Chondrocyte (in vitro differentiated cells): ENCODE measurements around the gene GARIN5A. TPM values are rescaled to one million over a fixed set of nuclear protein-coding genes. Genes with fewer than 3 reads are reported as not detected.
A peak's percentile ranks its signal among the peaks of the same experiment; 100 is the strongest.

Source experiments
- DNase-seq: peaks from one replicate; pipeline ENCODE4 v3.0.0; 2021; ENCODE audit warnings: mixed read lengths, low spot score
- H3K27ac Mint-ChIP-seq: one replicate; pipeline ENCODE4 v1.8.0; 2021; ENCODE audit warnings: mild to moderate bottlenecking, moderate library complexity, mixed read lengths; ENCODE audit not compliant: unreplicated experiment
- H3K27me3 Mint-ChIP-seq: 2 replicates; pipeline ENCODE4 v1.8.0; 2021; ENCODE audit warnings: low read depth, mixed read lengths
- H3K36me3 Mint-ChIP-seq: 2 replicates; pipeline ENCODE4 v1.8.0; 2021; ENCODE audit warnings: low read depth, mixed read lengths
- H3K4me1 Mint-ChIP-seq: 2 replicates; pipeline ENCODE4 v1.8.0; 2021; ENCODE audit warnings: low read depth, mild to moderate bottlenecking, mixed read lengths
- H3K4me3 Mint-ChIP-seq: one replicate; pipeline ENCODE4 v1.8.0; 2021; ENCODE audit warnings: mild to moderate bottlenecking, moderate library complexity, mixed read lengths; ENCODE audit not compliant: unreplicated experiment
- H3K9me3 Mint-ChIP-seq: 2 replicates; pipeline ENCODE4 v1.8.0; 2021; ENCODE audit warnings: low read depth, mixed read lengths
- CTCF ChIP-seq: fragments of 200-600 bp; sonication (generic); IDR thresholded peaks from 2 replicates; pipeline ENCODE4 v1.5.0; 2021; ENCODE audit warnings: antibody characterized with exemption, mild to moderate bottlenecking, moderate library complexity
- total RNA-seq: library from RNA; stranded (reverse); gene quantifications from 3 replicates; pipeline ENCODE4 v1.2.1, GENCODE V29; 2021

GARIN5A gene
- total RNA-seq, 1 donor from 2014 or later = 1.9 TPM

GRCh38 chr19:50507376-50507775 lies 30.7 kb upstream of the GARIN5A start:
- H3K4me1 Mint-ChIP-seq = peaks cover 25% of the 10 kb centered on the region
- no peaks in the 10 kb centered on the region for H3K9me3 Mint-ChIP-seq
- no peak overlapping the region for H3K4me3 Mint-ChIP-seq
- H3K36me3 Mint-ChIP-seq = peaks cover 1% of the 10 kb centered on the region
- no peaks in the 10 kb centered on the region for H3K27me3 Mint-ChIP-seq
- peak; percentile 86 for DNase-seq
- no peak overlapping the region for H3K27ac Mint-ChIP-seq
- no peak for TF ChIP-seq CTCF

GRCh38 chr19:50506700-50507099 lies 30.1 kb upstream of the GARIN5A start:
- no peaks in the 10 kb centered on the region for H3K27me3 Mint-ChIP-seq
- TF ChIP-seq CTCF = no peak
- H3K4me1 Mint-ChIP-seq = peaks cover 23% of the 10 kb centered on the region
- peaks cover 1% of the 10 kb centered on the region for H3K36me3 Mint-ChIP-seq
- no peak overlapping the region for H3K27ac Mint-ChIP-seq
- DNase-seq = no peak
- no peak overlapping the region for H3K4me3 Mint-ChIP-seq
- H3K9me3 Mint-ChIP-seq = no peaks in the 10 kb centered on the region

GRCh38 chr19:50505856-50506611 lies 29.4 kb upstream of the GARIN5A start:
- Mint-ChIP-seq H3K27me3 (no peaks in the 10 kb centered on the region), H3K36me3 (peaks cover 1% of the 10 kb centered on the region), H3K9me3 (no peaks in the 10 kb centered on the region), H3K4me3 (no peak overlapping the region), H3K4me1 (peaks cover 18% of the 10 kb centered on the region), H3K27ac (no peak overlapping the region)
- peak; percentile 89 for DNase-seq
- TF ChIP-seq CTCF = no peak

GRCh38 chr19:50501568-50502475 lies 25.2 kb upstream of the GARIN5A start:
- no peaks in the 10 kb centered on the region for H3K9me3 Mint-ChIP-seq
- no peaks in the 10 kb centered on the region for H3K36me3 Mint-ChIP-seq
- peaks cover 2% of the 10 kb centered on the region for H3K27me3 Mint-ChIP-seq
- DNase-seq = peak; percentile 84
- no peak overlapping the region for H3K27ac Mint-ChIP-seq
- TF ChIP-seq CTCF = no peak
- H3K4me3 Mint-ChIP-seq = no peak overlapping the region
- H3K4me1 Mint-ChIP-seq = no peaks in the 10 kb centered on the region

GRCh38 chr19:50501186-50501567 lies 24.5 kb upstream of the GARIN5A start:
- H3K27me3 Mint-ChIP-seq = peaks cover 3% of the 10 kb centered on the region
- H3K4me3 Mint-ChIP-seq = no peak overlapping the region
- no peaks in the 10 kb centered on the region for H3K4me1 Mint-ChIP-seq
- H3K9me3 Mint-ChIP-seq = no peaks in the 10 kb centered on the region
- TF ChIP-seq CTCF = no peak
- H3K36me3 Mint-ChIP-seq = no peaks in the 10 kb centered on the region
- peak; percentile 88 for DNase-seq
- no peak overlapping the region for H3K27ac Mint-ChIP-seq
